ENCODE results near the gene ATP7A. TPM values are rescaled to one million over a fixed set of nuclear protein-coding genes. Genes with fewer than 3 reads are reported as not detected.

The ATP7A gene
- total RNA-seq, 1 experiment from 2014 or later = 2.1 TPM

DNA sequence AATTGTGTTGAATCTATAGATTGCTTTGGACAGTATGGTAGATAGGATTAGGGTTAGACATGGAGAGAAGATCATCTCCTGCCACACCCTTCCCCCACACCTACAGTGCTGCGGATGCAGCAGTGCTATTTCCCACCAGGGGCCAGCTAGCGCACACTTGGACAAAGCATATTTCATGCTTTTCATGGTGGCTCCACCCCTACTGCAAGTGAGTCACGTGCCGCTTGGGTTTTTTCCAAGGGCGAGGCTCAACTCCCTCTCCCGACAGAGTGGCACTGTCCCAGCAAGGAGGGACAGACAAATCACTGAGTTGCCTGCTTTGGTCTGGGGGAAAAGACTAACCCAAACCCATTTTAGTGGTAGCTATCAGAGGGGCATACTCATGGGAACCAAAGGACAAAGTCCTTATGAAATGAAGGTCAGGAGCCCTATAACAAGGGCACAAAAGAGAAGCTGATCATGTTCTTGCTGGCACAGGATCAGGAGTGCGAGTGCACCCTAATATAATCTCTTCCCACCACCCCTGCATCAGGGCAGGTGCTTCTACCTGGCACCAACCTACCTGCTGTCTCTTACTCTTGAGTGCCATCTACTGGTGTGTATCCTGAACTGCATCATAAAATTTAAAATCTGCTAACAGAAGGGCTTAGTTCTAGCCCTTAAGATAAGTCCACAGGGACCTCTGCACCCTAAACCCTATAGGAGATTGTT, 114.0 kb downstream of the ATP7A start:
- no peak overlapping the region for H3K4ac ChIP-seq (ENCODE audit: low read depth, low read length)
- H3K27ac ChIP-seq (ENCODE audit: insufficient read length, low read depth, low read length) = no peak overlapping the region
- H3T11ph ChIP-seq (ENCODE audit: low read length) = no peak overlapping the region
- no peak overlapping the region for H2BK15ac ChIP-seq (ENCODE audit: low read depth, low read length)
- Mint-ChIP-seq H3K27ac (no peak overlapping the region), H3K27me3 (ENCODE audit: low read depth) (no peaks in the 10 kb centered on the region), H3K4me1 (peaks cover 0 to 2% of the 10 kb centered on the region in 2 experiments; a peak in 1 of 4 replicates), H3K4me3 (no peak overlapping the region; a peak in 1 of 5 replicates), H3K9me3 (peaks cover 53 to 57% of the 10 kb centered on the region in 2 experiments), H3K36me3 (ENCODE audit: insufficient read depth in 1 of 3, low read depth in 3 of 3) (peaks cover 0 to 2% (median 0%) of the 10 kb centered on the region in 3 experiments; a peak in 3 of 7 replicates)
- DNase-seq = peak; percentile 37
- H4K5ac ChIP-seq (ENCODE audit: insufficient read length, low read depth, low read length) = no peak overlapping the region
- peaks cover 4% of the 10 kb centered on the region for H3K9me3 ChIP-seq (ENCODE audit: control insufficient read depth, low read depth, low read length)
- H3K18ac ChIP-seq (ENCODE audit: insufficient read length, low read depth, low read length) = no peak overlapping the region
- no peak overlapping the region for H3K14ac ChIP-seq (ENCODE audit: insufficient read depth, low read length)
- no peak overlapping the region for H2BK12ac ChIP-seq (ENCODE audit: insufficient read length, low read depth, low read length)
- H3K9ac ChIP-seq (ENCODE audit: extremely low read depth, insufficient read length, low read length) = no peak overlapping the region
- no peaks in the 10 kb centered on the region for H4K20me1 ChIP-seq (ENCODE audit: control insufficient read depth, insufficient read depth, insufficient read length)
- peak; percentile 71 for TF ChIP-seq CTCF (conservative IDR thresholded peaks at IDR 0.05)
- H3K23me2 ChIP-seq (ENCODE audit: insufficient read length, low read depth, low read length, poor library complexity, severe bottlenecking) = no peaks in the 10 kb centered on the region
- H2BK5ac ChIP-seq (ENCODE audit: insufficient read length, low read length) = no peak overlapping the region
- no peak overlapping the region for H3K56ac ChIP-seq (ENCODE audit: insufficient read length, low read depth, low read length)
- no peak overlapping the region for H3K23ac ChIP-seq (ENCODE audit: insufficient read length, low read depth, low read length)
- no peaks in the 10 kb centered on the region for H3K79me2 ChIP-seq (ENCODE audit: insufficient read depth, low read length)
- no peak overlapping the region for H3K4me2 ChIP-seq (ENCODE audit: insufficient read depth, insufficient read length, low read length)
- no peak overlapping the region for H2AK5ac ChIP-seq (ENCODE audit: insufficient read length, low read length)
- no peak overlapping the region for H2BK20ac ChIP-seq (ENCODE audit: low read depth, low read length, poor library complexity, severe bottlenecking)
- WGBS (ENCODE audit: extremely low coverage, insufficient read length, low lambda C conversion rate) = no CpG with 5 or more reads among the region's 7 CpGs
- H4K8ac ChIP-seq (replicated peaks; ENCODE audit: insufficient read length, low read depth, low read length) = no peak overlapping the region
- H4K91ac ChIP-seq (ENCODE audit: insufficient read length, low read depth, low read length) = no peak overlapping the region
- no peak overlapping the region for H2AFZ ChIP-seq (ENCODE audit: low read length)
- H3K4me1 ChIP-seq (ENCODE audit: insufficient read depth, low read length) = no peaks in the 10 kb centered on the region
- no peaks in the 10 kb centered on the region for H3K79me1 ChIP-seq (ENCODE audit: insufficient read depth, low read depth, low read length, poor library complexity, severe bottlenecking)
- no peaks in the 10 kb centered on the region for H3K27me3 ChIP-seq (ENCODE audit: insufficient read depth, low read length)
- H2BK120ac ChIP-seq (ENCODE audit: low read depth, low read length, poor library complexity, severe bottlenecking) = no peak overlapping the region
